Natural killer cell (primary cell): ENCODE results near the gene CSPG4. TPM values are rescaled to one million over a fixed set of nuclear protein-coding genes. Genes with fewer than 3 reads are reported as not detected.
A peak's percentile ranks its signal among the peaks of the same experiment; 100 is the strongest.
"Not testable (repeated sequence)": the region's sequence is repeated elsewhere in the genome, so short reads cannot be mapped to it uniquely, and the experiment has no call there.

ENCODE experiments used
- ATAC-seq, 3 donors: fragments of 150-1000 bp in 2 of 3; fragments of 200-7000 bp in 1 of 3; cut with Tn5 transposase; 1 replicate in 1 of 3; 2 replicates in 2 of 3; pipeline ENCODE4 v1.10.0; 2021; ENCODE audit warnings: mild to moderate bottlenecking in 2 of 3, moderate library complexity in 2 of 3
- DNase-seq, 2 donors: peaks; one replicate each; pipeline versions ENCODE4 v3.0.0 to v3.0.0-alpha.2; 2013 to 2021; ENCODE audit warnings: mixed read lengths in 1 of 2
- H3K27ac ChIP-seq: one replicate; pipeline ENCODE4 v1.5.1; 2013; ENCODE audit warnings: mild to moderate bottlenecking, low read length
- H3K27me3 ChIP-seq: one replicate; pipeline ENCODE4 v1.6.1; 2013; ENCODE audit warnings: low read length; ENCODE audit not compliant: control insufficient read depth, insufficient read depth
- H3K36me3 ChIP-seq: one replicate; pipeline ENCODE4 v1.6.1; 2013; ENCODE audit warnings: low read length; ENCODE audit not compliant: control insufficient read depth, insufficient read depth
- H3K4me1 ChIP-seq: one replicate; pipeline ENCODE4 v1.6.1; 2013; ENCODE audit warnings: low read length; ENCODE audit not compliant: control insufficient read depth, insufficient read depth
- H3K4me3 ChIP-seq: one replicate; pipeline ENCODE4 v1.5.1; 2013; ENCODE audit warnings: low read length
- H3K9me3 ChIP-seq: one replicate; pipeline ENCODE4 v1.6.1; 2013; ENCODE audit warnings: low read length; ENCODE audit not compliant: control insufficient read depth, insufficient read depth
- H3K27ac Mint-ChIP-seq, 2 donors: one replicate each; pipeline ENCODE4 v1.8.0; 2022; ENCODE audit warnings: mild to moderate bottlenecking in 2 of 2, mixed read lengths in 2 of 2, moderate library complexity in 1 of 2
- H3K27me3 Mint-ChIP-seq, 2 donors: one replicate each; pipeline ENCODE4 v1.8.0; 2022; ENCODE audit warnings: low read depth in 2 of 2, mixed read lengths in 2 of 2
- H3K36me3 Mint-ChIP-seq: one replicate; pipeline ENCODE4 v1.8.0; 2022; ENCODE audit warnings: mixed read lengths
- H3K4me1 Mint-ChIP-seq, 2 donors: one replicate each; pipeline ENCODE4 v1.8.0; 2022; ENCODE audit warnings: mixed read lengths in 2 of 2
- H3K4me3 Mint-ChIP-seq: one replicate; pipeline ENCODE4 v1.8.0; 2022; ENCODE audit warnings: mild to moderate bottlenecking, moderate library complexity, mixed read lengths
- H3K9me3 Mint-ChIP-seq, 2 donors: one replicate each; pipeline ENCODE4 v1.8.0; 2022; ENCODE audit warnings: mixed read lengths in 2 of 2
- WGBS: methylation state at CpG from one replicate; pipeline ENCODE4 v1.1.7; 2013; ENCODE audit warnings: missing lambda C conversion rate; ENCODE audit not compliant: insufficient coverage; 5-methylcytosine and 5-hydroxymethylcytosine counted together
- intact Hi-C: fragments of 100-400 bp; cut with micrococcal nuclease; formaldehyde crosslinking; loops from one replicate; pipeline ENCODE4 v1.14.2; 2022
- total RNA-seq, 4 donors: library from RNA; stranded (reverse); fragments of 120-200 nt in 1 of 4; gene quantifications; one replicate each; pipeline versions ENCODE4 v1.2.3 to v1.2.4, GENCODE V29; 2013 to 2022
- TF ChIP-seq, protein P1 (sequence below): fragments of 200-600 bp; IDR thresholded peaks from one replicate; pipeline ENCODE4 v1.8.0; 2022; ENCODE audit warnings: antibody characterized with exemption

CSPG4 gene
- total RNA-seq, 3 donors from 2014 or later (not counting 1 experiment from before 2014, with no cell fraction given) = 0.05 to 0.09 (median 0.07) TPM

DNA sequence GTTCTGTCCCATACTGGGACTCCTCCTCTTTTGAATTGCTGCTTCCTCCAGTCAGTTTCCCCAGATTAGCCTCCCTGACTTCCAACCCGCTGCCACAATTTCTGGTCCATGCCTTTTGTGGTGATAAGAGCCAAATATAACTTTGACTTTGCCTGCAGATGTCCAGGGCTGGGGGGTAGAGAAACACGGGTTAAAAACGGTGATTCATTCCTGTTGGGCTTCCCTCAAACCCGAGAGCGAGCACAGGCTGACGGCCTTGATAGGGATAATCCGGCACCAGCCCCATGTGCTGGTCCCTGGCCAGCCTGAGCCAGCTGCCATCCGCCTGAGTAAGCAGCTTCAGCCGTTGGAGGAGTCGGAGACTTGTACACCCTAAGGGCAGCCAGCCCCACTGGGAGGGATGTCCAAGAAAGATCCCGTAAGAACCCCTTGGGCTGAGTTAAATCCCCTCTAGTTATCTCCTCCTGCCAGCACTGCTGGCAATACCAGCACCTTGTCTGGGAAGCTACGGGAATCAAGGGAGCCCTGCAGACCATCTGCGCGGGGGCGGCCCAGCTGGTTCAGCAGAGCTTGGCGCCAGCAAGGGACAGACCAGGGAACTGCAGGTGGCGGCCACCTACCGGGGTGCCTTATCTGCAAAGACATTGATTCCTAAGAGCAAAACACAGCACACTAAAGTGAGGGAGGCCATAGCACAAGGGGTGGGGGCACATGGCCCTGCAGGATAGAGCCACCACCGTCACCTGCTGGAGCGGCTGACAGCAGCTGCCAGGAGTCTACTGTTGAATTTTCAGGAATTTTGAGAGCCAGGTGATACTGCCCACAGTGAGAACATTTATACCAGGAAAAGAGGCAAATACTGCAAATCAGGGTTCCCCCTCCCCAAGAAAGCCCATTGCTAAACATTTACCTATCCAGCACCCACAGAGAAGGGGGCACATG is 18.1 kb downstream of the CSPG4 start:
- peak overlapping the region; percentile 38 to 74 for H3K27ac Mint-ChIP-seq
- Histone ChIP-seq H3K4me1 (peaks cover 61% of the 10 kb centered on the region), H3K27me3 (no peaks in the 10 kb centered on the region), H3K27ac (no peak overlapping the region), H3K9me3 (no peaks in the 10 kb centered on the region), H3K4me3 (no peak overlapping the region), H3K36me3 (no peaks in the 10 kb centered on the region)
- H3K9me3 Mint-ChIP-seq = no peaks in the 10 kb centered on the region
- TF ChIP-seq, protein P1, sequence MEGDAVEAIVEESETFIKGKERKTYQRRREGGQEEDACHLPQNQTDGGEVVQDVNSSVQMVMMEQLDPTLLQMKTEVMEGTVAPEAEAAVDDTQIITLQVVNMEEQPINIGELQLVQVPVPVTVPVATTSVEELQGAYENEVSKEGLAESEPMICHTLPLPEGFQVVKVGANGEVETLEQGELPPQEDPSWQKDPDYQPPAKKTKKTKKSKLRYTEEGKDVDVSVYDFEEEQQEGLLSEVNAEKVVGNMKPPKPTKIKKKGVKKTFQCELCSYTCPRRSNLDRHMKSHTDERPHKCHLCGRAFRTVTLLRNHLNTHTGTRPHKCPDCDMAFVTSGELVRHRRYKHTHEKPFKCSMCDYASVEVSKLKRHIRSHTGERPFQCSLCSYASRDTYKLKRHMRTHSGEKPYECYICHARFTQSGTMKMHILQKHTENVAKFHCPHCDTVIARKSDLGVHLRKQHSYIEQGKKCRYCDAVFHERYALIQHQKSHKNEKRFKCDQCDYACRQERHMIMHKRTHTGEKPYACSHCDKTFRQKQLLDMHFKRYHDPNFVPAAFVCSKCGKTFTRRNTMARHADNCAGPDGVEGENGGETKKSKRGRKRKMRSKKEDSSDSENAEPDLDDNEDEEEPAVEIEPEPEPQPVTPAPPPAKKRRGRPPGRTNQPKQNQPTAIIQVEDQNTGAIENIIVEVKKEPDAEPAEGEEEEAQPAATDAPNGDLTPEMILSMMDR = no peak
- ATAC-seq (no peak), DNase-seq (no peak)
- H3K36me3 Mint-ChIP-seq = no peaks in the 10 kb centered on the region
- WGBS = 65% methylated on average over 20 of the region's 20 CpGs
- H3K27me3 Mint-ChIP-seq = peaks cover 6 to 15% of the 10 kb centered on the region in 2 donors
- H3K4me3 Mint-ChIP-seq = peak overlapping the region; percentile 3
- intact Hi-C loops = no loop called here
- H3K4me1 Mint-ChIP-seq = peaks cover 26 to 51% of the 10 kb centered on the region in 2 donors

DNA sequence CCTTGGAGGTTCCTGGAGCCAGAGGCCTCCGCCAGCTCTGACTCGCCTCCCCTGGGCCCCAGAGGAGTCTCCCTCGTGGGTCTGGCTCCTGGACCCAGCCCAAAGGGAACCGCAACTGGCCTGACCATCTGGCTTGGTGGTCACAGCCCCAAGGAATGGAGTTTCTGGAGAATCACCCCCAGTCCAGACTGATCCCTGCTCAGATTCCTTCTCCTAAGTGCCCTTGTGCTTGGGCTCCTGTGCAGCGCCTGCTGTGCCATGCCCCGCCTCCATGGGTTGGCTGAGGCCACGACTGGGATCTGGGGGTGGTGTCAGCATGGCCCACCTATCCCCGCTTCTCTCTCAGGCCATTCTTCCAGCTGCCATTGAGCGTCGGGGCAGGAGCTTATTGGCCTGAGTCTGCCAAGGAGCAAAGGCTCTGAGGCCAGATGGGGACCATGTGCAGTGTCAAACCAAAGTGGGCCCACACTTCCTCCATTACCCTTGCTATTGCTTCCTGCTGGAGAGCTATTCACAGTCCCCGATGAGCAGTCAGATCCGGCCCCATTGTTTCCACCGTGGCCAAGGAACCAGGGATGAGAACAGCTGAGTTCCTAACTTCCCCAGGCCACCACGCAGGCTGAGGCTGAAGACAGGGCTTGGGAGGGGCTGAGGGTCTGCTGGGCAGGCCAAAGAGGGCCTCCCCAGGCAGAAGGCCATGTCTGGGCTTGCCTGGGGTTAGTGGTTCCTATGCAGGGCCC is 19.0 kb downstream of the CSPG4 start:
- ATAC-seq = no peak

DNA sequence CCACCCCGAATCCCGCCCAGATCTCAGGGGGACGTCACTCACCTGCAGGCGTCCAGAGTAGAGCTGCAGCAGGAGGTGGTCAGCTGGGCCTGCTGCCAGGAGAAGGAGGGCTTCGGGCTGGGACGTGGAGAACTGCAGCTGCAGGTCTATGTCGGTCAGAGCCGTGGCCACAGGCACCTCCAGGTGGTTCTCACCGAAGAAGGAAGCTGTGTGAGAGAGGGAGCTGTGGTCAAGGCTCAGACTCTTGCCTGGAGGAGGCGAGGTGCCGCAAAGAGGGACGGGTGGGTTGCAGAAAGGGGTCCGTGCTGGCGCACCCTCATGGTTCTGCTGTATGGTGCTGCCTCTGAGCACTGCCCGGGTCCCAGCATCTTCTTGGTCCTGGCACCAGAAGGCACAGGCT is 19.6 kb downstream of the CSPG4 start:
- H3K27me3 Mint-ChIP-seq = peaks cover 6 to 15% of the 10 kb centered on the region in 2 donors
- DNase-seq, ATAC-seq, H3K27ac ChIP-seq, H3K27me3 ChIP-seq, H3K9me3 Mint-ChIP-seq, H3K36me3 Mint-ChIP-seq, H3K36me3 ChIP-seq, H3K4me3 Mint-ChIP-seq, intact Hi-C loops, H3K4me3 ChIP-seq, H3K9me3 ChIP-seq: not testable (repeated sequence)
- H3K4me1 Mint-ChIP-seq = peaks cover 22 to 44% of the 10 kb centered on the region in 2 donors
- H3K27ac Mint-ChIP-seq = peak overlapping the region in 1 of 2 donors; percentile 45
- WGBS = 25% methylated on average over 11 of the region's 15 CpGs
- peaks cover 53% of the 10 kb centered on the region for H3K4me1 ChIP-seq

More for the DNA sequence above, 19.0 kb downstream of the CSPG4 start:
- Mint-ChIP-seq H3K4me1 (peaks cover 22 to 44% of the 10 kb centered on the region in 2 donors), H3K36me3 (no peaks in the 10 kb centered on the region), H3K9me3 (no peaks in the 10 kb centered on the region), H3K4me3 (no peak overlapping the region), H3K27ac (no peak overlapping the region), H3K27me3 (peaks cover 6 to 15% of the 10 kb centered on the region in 2 donors)
- Histone ChIP-seq H3K27ac (no peak overlapping the region), H3K36me3 (no peaks in the 10 kb centered on the region), H3K27me3 (no peaks in the 10 kb centered on the region), H3K4me3 (no peak overlapping the region), H3K4me1 (peaks cover 53% of the 10 kb centered on the region), H3K9me3 (no peaks in the 10 kb centered on the region)
- 53% methylated on average over 14 of the region's 14 CpGs for WGBS
- TF ChIP-seq, protein P1 = no peak
- intact Hi-C loops = no loop called here
- DNase-seq = no peak

DNA sequence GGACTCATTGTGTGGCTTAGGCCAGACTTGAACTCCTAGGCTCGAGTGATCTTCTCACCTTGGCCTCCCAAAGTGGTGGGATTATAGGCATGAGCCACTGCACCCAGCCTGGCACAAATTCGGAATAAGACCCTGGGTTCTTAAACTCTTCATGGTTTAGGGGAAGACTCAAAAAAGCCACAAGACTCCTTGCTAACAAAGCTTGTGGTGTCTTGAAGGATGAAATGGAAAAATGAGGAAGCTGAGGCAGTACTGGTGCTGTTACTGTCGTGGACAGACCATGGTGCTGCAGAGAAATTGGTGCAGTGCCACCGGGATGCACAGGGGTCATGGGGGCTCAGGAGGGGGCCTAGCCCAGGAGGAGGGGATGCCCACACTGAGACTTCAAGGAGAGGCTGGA is 20.3 kb downstream of the CSPG4 start:
- H3K4me3 Mint-ChIP-seq, H3K4me3 ChIP-seq, H3K36me3 ChIP-seq, ATAC-seq, H3K9me3 ChIP-seq, H3K9me3 Mint-ChIP-seq, H3K36me3 Mint-ChIP-seq, DNase-seq, intact Hi-C loops, H3K27ac ChIP-seq, H3K27me3 ChIP-seq: not testable (repeated sequence)
- H3K27ac Mint-ChIP-seq = peak overlapping the region in 1 of 2 donors; percentile 45
- H3K4me1 ChIP-seq = peaks cover 51% of the 10 kb centered on the region
- H3K27me3 Mint-ChIP-seq = peaks cover 6 to 11% of the 10 kb centered on the region in 2 donors
- peaks cover 22 to 38% of the 10 kb centered on the region in 2 donors for H3K4me1 Mint-ChIP-seq
- WGBS = 39% methylated on average over 4 of the region's 4 CpGs

DNA sequence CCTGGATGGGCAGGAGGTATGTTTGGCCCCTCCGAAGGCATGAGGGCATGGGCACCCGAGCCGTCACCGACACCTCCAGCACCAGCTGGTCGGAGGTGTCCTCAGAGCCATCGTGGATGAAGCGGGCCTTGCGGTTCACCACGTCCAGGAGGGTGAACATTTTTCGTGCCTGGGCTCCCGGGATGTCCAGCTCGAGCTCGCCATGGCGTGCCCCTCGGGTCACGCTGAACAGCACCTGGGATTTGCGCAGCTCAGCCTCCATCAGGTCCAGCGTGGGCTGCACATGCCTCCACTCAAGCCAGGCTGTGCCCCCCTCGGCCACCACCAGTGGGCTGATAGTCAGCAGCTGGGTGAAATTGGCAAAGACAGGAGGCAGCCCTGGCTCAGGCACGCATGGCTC is 23.2 kb downstream of the CSPG4 start:
- intact Hi-C loops, ATAC-seq, DNase-seq: not testable (repeated sequence)

More for the DNA sequence above, 23.2 kb downstream of the CSPG4 start:
- H3K4me1 Mint-ChIP-seq = peaks cover 2 to 15% of the 10 kb centered on the region in 2 donors
- H3K27me3 ChIP-seq, H3K36me3 ChIP-seq, H3K27ac ChIP-seq, H3K36me3 Mint-ChIP-seq, H3K9me3 ChIP-seq, H3K9me3 Mint-ChIP-seq, H3K4me3 Mint-ChIP-seq, H3K4me3 ChIP-seq, H3K27me3 Mint-ChIP-seq, H3K27ac Mint-ChIP-seq: not testable (repeated sequence)
- 93% methylated on average over 20 of the region's 20 CpGs for WGBS
- H3K4me1 ChIP-seq = peaks cover 30% of the 10 kb centered on the region
